Skeletal muscle satellite cell (primary cell): ENCODE data around the gene ZNHIT2.
"Not testable (repeated sequence)": the region's sequence is repeated elsewhere in the genome, so short reads cannot be mapped to it uniquely, and the experiment has no call there.

ENCODE experiments used
- H3K27me3 ChIP-seq: 2 replicates; pipeline ENCODE4 v1.7.0; 2013; ENCODE audit warnings: low read length; ENCODE audit not compliant: control insufficient read depth, insufficient read depth
- H3K36me3 ChIP-seq: 2 replicates; pipeline ENCODE4 v1.7.0; 2013; ENCODE audit warnings: mild to moderate bottlenecking, control low read depth, low read length; ENCODE audit not compliant: insufficient read depth
- H3K4me1 ChIP-seq: 2 replicates; pipeline ENCODE4 v1.7.0; 2013; ENCODE audit warnings: low read length; ENCODE audit not compliant: control insufficient read depth, insufficient read depth
- H3K4me2 ChIP-seq: 2 replicates; pipeline ENCODE4 v1.7.0; 2013; ENCODE audit warnings: mild to moderate bottlenecking, low read length
- H3K4me3 ChIP-seq: 2 replicates; pipeline ENCODE4 v1.7.0; 2013; ENCODE audit warnings: low read length
- H3K9ac ChIP-seq: 2 replicates; pipeline ENCODE4 v1.7.0; 2013; ENCODE audit warnings: mild to moderate bottlenecking, low read depth, low read length, moderate library complexity
- H3K9me3 ChIP-seq: replicated peaks from 2 replicates; pipeline ENCODE4 v1.7.0; 2013; ENCODE audit warnings: mild to moderate bottlenecking, control low read depth, low read length

Gene ZNHIT2

GRCh38 chr11:65125197-65126056 is 7.9 kb upstream of the ZNHIT2 start:
- no peaks in the 10 kb centered on the region for H3K9me3 ChIP-seq
- no peak overlapping the region for H3K4me2 ChIP-seq
- no peaks in the 10 kb centered on the region for H3K27me3 ChIP-seq
- H3K36me3 ChIP-seq = peaks cover 69% of the 10 kb centered on the region
- H3K9ac ChIP-seq = no peak overlapping the region
- no peak overlapping the region for H3K4me3 ChIP-seq
- H3K4me1 ChIP-seq = peaks cover 13% of the 10 kb centered on the region

- Histone ChIP-seq H3K36me3 (peaks cover 69% of the 10 kb centered on the region), H3K9me3 (no peaks in the 10 kb centered on the region), H3K9ac (no peak overlapping the region)
These were observed 7.1 kb upstream of the ZNHIT2 start for GRCh38 chr11:65124480-65125196.

GRCh38 chr11:65121865-65122696 is 4.6 kb upstream of the ZNHIT2 start, which contains the start of the genes FAU and MRPL49:
Gene FAU (minus strand): TSS chr11:65122134. CDS start chr11:65121813, 321 bp downstream.
Gene MRPL49 (plus strand): TSS chr11:65122321. CDS start chr11:65122347, 26 bp downstream.
- no peaks in the 10 kb centered on the region for H3K27me3 ChIP-seq
- peaks cover 57% of the 10 kb centered on the region for H3K36me3 ChIP-seq
- peaks cover 13% of the 10 kb centered on the region for H3K4me1 ChIP-seq
- no peaks in the 10 kb centered on the region for H3K9me3 ChIP-seq
- peak within 1 kb of the TSS; percentile 85 for H3K4me2 ChIP-seq
- peak within 1 kb of the TSS; percentile 95 for H3K4me3 ChIP-seq
- peak within 1 kb of the TSS; percentile 97 for H3K9ac ChIP-seq

More at GRCh38 chr11:65124480-65125196, 7.1 kb upstream of the ZNHIT2 start:
- H3K27me3 ChIP-seq = no peaks in the 10 kb centered on the region
- H3K4me2 ChIP-seq = no peak overlapping the region
- H3K4me3 ChIP-seq = no peak overlapping the region
- peaks cover 13% of the 10 kb centered on the region for H3K4me1 ChIP-seq

GRCh38 chr11:65121447-65121864 is 4.0 kb upstream of the ZNHIT2 start:
- H3K4me1 ChIP-seq = peaks cover 17% of the 10 kb centered on the region
- no peaks in the 10 kb centered on the region for H3K27me3 ChIP-seq
- peaks cover 51% of the 10 kb centered on the region for H3K36me3 ChIP-seq
- H3K9ac ChIP-seq = peak overlapping the region; percentile 97
- peak overlapping the region; percentile 85 for H3K4me2 ChIP-seq
- H3K9me3 ChIP-seq = no peaks in the 10 kb centered on the region
- H3K4me3 ChIP-seq = peak overlapping the region; percentile 95

- Histone ChIP-seq H3K9ac (peak overlapping the region; percentile 97), H3K4me3 (peak overlapping the region; percentile 95), H3K4me2 (peak overlapping the region; percentile 85), H3K9me3 (no peaks in the 10 kb centered on the region), H3K36me3 (peaks cover 52% of the 10 kb centered on the region), H3K4me1 (peaks cover 24% of the 10 kb centered on the region), H3K27me3 (no peaks in the 10 kb centered on the region)
These were observed 3.3 kb upstream of the ZNHIT2 start for GRCh38 chr11:65120831-65121230.

- peaks cover 24% of the 10 kb centered on the region for H3K4me1 ChIP-seq
- no peak overlapping the region for H3K4me3 ChIP-seq
- H3K4me2 ChIP-seq = no peak overlapping the region
- no peaks in the 10 kb centered on the region for H3K27me3 ChIP-seq
- H3K9ac ChIP-seq = no peak overlapping the region
- H3K9me3 ChIP-seq = no peaks in the 10 kb centered on the region
- peaks cover 44% of the 10 kb centered on the region for H3K36me3 ChIP-seq
These were observed 2.1 kb upstream of the ZNHIT2 start for GRCh38 chr11:65119670-65119995.

GRCh38 chr11:65118891-65119669 is 1.6 kb upstream of the ZNHIT2 start:
- Histone ChIP-seq H3K36me3 (peaks cover 42% of the 10 kb centered on the region), H3K4me1 (peaks cover 24% of the 10 kb centered on the region)
- not testable (repeated sequence) for H3K27me3 ChIP-seq, H3K4me3 ChIP-seq, H3K9ac ChIP-seq, H3K9me3 ChIP-seq, H3K4me2 ChIP-seq

DNA sequence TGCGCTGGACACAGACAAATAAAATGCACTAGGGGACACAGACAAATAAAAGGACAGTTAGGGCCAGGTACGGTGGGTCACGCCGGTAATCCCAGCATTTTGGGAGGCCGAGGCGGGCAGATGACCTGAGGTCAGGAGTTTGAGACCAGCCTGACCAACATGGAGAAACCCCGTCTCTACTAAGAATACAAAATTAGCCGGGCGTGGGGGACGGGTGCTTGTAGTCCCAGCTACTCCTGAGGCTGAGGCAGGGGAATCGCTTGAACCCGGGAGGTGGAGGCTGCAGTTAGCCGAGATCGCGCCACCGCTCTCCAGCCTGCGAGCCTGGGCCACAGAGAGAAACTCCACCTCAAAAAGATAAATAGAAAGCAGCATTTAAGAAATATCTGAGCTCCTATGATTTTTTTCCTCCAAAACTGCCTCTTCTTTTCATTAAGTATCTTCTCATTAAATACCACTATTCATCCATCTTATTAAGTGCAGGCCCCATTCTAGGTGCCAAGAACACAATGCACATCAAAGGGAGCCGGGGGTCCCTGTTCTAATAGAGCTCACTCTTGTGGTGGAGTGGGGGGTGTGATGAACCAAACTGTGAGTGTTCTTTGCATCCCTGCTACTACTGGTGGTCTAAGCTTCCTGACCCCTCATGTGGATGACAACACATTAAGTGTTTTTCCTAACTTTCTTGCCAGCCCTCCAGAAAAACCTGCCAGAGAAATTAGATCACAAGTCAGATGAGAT is 766 bp upstream of the ZNHIT2 start:
- H3K36me3 ChIP-seq = peaks cover 42% of the 10 kb centered on the region
- H3K27me3 ChIP-seq = no peaks in the 10 kb centered on the region
- H3K9me3 ChIP-seq = no peaks in the 10 kb centered on the region
- no peak overlapping the region for H3K4me3 ChIP-seq
- H3K4me1 ChIP-seq = peaks cover 26% of the 10 kb centered on the region
- H3K9ac ChIP-seq = no peak overlapping the region
- H3K4me2 ChIP-seq = no peak overlapping the region

- Histone ChIP-seq H3K4me3 (peak overlapping the region; percentile 84), H3K36me3 (peaks cover 41% of the 10 kb centered on the region), H3K9me3 (no peaks in the 10 kb centered on the region), H3K4me1 (peaks cover 36% of the 10 kb centered on the region), H3K4me2 (peak overlapping the region; percentile 86), H3K27me3 (no peaks in the 10 kb centered on the region), H3K9ac (peak overlapping the region; percentile 93)
These were observed 913 bp downstream of the ZNHIT2 start for GRCh38 chr11:65116370-65117205.
